Skin of body (tissue), 2 donors: ENCODE data around the gene JAZF1. TPM values are rescaled to one million over a fixed set of nuclear protein-coding genes. Genes with fewer than 3 reads are reported as not detected.
A peak's percentile ranks its signal among the peaks of the same experiment; 100 is the strongest.

Experiments
- DNase-seq: peaks from one replicate; lab custom pipeline; 2025; lab: John Stamatoyannopoulos, UW
- total RNA-seq: library from RNA; depleted of rRNA; stranded (reverse); fragments of >200 nt; gene quantifications from one replicate; pipeline ENCODE4 v1.2.3, GENCODE V29; 2014

JAZF1 gene
- total RNA-seq, 1 donor from 2014 or later: 22.1 TPM

DNA sequence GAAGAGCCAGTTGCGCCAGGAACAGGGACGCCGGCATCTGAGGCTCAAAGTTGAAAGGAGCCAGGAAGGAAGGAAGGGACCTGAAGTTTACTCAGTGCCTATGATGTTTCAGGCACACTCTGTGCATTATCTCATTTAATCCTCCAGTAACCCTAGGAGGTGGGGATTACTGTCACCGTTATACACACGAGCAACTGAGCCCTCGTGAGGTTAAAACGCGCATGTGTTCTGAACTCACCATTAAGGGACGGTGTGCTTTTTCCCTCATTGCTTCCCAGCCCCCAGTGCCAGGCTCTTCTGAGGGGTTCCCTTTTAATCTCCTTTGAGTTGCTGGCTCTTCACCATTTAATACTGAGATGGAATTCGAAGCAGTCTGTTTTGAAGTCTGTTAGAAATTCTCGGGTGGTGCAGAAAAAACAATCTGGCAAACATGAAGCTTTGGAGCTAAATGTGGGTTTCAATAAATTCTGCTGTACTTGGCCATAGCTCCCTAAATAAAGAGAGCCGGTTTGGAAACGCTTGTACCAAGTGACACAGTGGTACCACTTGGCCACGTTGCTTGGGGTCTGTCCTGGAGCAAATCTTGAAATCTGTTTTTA lies 338.4 kb downstream of the JAZF1 start:
- DNase-seq: no peak

DNA sequence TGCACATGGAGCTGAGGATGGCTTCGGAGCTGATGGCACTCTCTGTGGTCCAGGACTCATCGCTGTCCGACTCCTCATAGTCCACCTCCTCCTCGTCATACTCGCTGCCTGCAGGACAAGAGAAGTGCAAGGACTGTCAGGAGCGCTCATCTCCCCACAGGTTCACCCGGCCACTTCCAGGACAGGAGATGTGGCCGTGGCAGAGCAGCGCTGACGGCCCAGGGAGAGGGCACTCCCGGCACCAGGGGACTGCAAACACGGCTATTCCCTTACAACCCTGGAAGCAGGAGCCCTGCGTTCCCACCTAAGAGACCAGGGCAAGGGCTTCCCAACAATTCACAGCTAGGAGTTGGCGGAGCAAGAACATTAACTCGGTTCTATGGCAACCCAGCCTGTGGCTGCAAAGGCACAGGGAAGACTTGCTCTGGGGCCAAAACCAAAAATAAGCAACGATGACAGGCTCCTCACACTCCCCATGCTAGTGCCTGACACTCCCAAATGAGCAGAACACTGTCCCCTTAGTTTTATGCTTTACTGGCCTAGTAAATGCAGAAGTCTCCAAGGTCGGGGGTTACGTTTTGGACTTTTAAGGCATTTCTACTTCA lies 339.7 kb downstream of the JAZF1 start:
- no peak for DNase-seq

DNA sequence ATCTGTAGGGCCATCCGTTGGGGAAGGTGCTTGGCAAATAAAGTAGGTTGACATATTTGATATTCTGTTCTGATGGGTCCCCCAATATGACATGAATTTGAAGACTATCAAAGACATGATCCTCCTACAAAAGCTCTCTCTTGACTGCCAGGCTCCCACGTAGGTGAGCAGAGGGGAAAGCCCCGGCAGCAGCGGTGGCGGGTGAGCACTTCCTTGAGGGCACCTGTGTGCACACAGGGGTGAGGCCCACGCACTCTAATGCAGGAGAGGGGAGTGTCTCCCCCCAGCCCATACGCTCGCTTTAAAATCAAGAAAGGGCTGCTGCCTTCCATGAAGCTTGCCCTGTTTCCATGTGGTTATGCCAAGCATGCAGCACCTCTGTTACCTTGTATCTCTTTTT lies 340.3 kb downstream of the JAZF1 start:
- DNase-seq: no peak

DNA sequence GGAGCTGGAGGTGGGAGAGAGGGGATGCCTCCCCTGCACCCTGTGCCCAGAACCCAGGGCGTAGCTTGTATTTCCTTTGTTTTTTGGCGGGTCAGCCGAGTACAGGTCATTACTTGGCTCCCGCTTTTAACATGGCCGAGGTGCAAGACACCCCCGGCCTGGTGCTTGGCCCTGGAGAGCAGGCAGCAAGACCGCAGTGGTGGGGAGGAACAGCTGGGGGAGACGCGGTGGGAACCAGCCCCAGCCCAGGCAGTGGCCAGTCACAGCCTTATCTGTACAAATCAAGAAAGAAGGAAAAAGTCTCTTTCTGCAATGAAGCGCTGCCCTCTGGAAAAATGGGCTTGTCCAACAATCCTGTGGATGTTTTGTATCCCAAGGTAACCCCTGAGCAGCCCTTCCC lies 341.5 kb downstream of the JAZF1 start:
- no peak for DNase-seq

DNA sequence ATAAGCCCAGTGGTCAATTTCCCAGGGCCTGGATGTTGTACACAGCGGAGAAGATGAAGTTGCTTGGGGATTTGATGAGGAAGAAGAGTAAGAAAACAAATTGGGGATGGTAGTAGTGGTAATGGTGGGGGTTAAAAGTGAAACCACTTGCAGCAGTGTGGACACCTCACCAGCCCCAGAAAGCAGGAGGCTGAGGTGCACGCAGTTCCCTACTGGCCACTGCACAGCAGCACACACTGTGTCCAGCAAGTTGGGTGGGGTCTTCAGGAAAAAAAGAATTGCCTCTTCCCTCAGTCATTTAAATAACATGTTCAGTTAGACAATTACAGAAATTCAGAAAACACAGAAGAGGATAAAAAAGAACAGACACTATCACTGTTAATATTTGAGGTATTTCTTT lies 344.1 kb downstream of the JAZF1 start:
- no peak for DNase-seq

DNA sequence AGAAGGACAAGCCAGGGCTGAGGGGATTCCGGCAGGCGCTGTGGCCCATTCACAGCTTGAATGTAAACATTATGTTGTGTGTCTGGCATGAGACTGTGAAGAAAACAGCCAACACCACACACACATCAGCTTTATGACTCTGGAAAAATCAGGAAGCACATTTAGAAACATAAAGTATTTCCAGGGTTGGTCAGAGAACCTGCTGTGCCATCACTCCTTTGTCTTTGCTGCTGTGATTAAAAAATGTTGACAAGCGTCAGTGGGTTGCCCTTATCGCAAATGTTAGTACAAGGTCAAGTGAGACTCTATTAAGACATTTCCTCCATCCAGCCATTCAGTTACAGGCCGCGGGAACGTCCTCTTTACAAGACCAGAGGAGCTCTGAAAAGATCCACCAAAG lies 345.2 kb downstream of the JAZF1 start:
- no peak for DNase-seq

DNA sequence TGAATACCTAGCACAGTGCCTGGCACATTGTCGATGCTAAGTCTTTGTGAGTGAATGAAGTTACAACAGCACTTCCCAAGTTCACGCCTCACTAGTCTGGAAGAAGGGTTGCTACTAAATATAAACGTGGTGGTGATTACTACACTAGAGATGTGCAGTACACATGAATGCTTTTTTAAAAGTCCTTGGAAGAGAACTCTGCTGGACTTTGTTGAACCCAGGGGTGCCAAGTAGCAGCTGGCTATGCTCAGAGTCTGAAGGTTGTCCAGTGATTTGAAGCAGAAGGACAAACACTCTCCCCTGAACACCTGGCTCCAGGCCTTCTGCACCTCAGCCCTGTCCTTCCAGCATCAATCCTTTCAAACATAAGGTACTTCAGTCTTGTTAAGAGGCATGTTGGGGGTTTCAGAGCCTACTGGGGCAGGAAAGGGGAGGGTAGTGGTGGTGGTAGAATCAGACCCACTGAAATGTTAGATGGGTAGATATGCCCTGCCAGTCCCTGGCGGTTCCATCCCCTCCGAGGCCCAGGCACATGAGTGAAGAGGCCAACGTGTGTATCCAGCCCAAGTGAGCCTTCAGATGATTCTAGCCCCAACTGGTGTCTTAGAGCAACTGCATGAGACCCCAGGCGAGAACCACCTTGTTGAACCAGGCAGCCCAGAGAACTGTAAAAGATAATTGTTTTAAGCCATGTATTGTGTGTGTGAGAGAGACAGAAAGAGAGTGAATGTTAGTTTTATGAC lies 346.2 kb downstream of the JAZF1 start:
- DNase-seq: no peak

DNA sequence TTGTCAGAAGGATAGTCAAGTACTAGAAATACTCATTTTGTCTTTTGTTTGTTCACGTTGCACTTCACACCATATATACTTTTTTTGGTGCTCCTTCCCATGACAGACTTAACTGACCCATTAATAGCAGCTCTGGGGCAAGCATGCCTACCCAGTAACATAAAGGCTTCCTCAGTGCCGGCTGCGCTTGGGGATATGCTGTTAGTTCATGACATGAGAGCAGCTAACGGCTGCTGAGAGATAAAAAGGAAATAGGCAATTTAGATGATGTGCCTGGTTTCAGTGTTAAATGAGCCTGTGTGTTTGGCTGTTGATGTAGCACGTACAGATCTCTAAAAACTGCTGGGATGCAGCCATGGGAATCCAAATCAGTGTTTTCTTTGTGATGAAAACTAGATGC lies 354.2 kb downstream of the JAZF1 start:
- no peak for DNase-seq

DNA sequence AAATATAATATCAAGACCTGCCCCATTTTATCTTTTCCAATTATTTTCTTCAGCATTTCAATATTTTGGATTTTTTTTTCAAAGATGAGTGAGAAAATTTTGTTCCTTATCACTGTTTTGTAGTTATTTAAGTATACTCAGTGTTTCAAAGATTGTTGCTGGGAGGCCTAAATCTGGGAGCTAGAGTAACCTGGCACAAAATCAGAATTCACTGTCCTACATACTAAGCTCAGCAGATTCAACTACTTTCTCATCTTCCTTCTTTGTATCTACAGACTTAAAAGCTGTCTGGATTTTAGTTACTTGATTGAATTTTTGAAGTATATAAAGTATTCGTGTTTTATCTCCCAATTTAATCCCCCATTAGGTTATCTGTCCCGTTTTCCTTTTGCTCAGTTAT lies 354.7 kb downstream of the JAZF1 start:
- DNase-seq: no peak

DNA sequence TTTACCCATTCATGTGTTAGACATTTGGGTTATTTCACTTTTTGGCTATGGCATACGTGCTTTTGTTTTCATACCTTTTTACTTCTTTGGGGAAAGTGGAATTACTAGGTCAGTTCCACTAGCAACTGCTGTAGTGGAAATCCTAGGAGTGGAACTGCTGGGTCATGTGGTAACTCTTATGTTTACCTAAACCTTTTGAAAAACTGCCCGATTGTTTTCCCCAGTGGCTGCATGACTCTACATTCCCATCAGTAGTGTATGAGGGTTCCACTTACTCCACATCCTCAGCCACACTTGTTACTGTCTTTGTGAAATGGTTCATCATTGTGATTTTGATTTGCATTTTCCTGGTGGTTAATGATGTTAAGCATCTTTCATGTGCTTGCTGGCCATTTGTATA lies 358.4 kb downstream of the JAZF1 start:
- no peak for DNase-seq

DNA sequence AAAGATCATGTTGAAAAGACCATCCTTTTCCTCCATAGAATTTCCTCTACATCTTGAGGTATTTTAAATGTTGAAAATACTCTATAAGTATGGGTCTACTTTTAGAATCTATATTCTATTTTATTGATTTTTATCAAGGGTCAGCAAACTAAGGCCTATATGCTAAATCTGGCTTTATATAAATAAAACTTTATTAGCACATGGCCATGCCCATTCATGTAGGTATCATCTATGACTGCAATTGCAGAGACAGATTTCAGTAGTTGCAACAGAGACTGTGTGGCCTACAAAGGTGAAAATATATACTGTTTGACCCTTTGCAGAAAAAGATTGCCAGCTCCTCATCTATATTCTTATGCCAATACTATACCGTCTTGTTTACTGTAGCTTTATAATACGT lies 367.9 kb downstream of the JAZF1 start:
- DNase-seq: no peak

DNA sequence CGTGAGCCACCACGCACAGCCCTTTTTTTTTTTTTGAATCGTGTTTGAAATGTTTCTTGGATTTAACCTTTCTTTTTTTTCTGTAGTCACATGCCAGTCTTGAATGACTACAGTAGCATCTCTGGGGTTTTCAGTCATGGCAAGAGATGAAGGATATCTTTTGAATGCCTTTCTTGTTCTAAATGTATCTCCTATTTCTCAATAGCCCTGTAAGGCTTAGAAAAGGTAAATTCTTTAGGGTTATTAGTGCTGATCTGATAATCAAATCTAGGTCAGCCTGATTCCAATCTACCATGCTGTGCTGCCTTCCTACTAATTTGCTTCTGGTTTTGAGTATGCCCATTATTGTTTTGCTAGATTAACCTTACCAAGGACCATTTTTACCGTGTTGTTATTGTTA lies 370.4 kb downstream of the JAZF1 start:
- DNase-seq: no peak

DNA sequence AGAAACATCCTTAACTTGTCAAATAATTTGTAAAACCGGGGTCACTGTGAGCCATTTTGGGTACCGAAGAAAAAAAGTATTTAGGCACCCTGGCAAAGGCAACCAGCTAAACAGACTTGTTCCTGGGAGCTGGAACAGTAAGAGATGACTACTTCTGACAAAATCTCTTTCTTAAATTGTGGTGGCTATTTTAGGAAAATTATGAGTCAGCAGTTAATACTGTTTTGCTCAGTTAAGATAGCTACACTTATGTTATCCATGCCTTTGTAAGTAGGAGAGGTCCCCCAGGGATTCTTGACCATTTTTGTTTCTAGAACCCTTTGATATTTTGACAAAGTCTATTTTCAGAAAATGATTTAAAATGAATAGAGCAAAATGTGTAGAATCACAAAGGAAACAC lies 372.0 kb downstream of the JAZF1 start:
- DNase-seq: no peak

DNA sequence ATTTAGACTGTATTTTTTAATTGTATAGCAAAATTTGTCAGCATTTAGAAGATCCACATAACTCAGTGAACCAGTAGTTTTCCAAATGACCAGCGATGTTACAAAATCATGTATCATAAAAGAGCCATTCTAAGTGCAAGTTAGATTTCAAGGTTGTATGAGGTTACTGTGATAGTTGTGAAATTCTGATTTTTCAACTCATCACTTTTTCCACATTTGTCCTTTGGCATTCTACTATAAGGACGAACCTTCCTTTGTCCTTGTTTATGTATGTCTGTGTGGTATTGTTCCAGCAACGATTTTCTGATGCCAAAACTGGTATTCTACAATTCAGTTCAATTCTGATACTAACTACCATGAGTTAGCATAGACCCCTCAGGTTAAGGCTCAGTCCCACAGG lies 376.5 kb downstream of the JAZF1 start:
- no peak for DNase-seq

DNA sequence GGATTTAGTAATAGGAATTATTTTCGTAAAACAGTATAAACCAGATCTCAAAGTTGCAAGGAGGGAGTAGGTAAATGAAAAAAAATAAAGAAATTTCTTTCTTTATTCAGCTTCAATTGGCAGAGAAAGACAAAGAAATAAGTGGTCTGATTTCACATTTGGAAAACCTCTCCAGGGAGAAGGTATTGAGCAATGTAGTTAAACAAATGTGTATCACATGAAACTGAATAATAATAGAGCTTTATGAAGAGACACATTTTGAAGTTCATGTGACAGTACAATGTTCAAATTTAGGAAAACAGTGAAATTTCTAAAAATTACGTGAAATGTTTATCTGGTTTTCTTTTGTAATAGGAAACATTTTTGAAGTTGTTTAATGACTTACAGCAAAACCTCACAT lies 377.6 kb downstream of the JAZF1 start:
- DNase-seq: peak; percentile 59

DNA sequence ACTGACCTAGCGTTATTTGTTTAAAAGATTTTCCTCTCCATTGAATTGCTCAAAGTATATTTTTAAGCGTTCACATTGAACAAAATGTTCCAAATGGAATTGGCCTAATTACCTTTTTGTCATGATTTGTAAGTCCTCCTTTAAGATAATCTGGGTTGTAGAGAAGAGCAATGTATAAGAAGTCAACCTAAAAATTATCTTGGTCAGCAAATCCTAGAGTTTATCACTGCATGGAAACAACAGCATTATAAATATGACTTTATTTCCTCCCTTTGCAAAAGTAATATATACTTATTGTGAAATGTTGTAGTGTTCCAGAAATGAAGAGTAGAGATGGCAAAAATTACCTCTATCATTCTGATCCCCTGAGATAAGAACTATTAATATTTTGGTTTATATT lies 381.4 kb downstream of the JAZF1 start:
- DNase-seq: no peak

DNA sequence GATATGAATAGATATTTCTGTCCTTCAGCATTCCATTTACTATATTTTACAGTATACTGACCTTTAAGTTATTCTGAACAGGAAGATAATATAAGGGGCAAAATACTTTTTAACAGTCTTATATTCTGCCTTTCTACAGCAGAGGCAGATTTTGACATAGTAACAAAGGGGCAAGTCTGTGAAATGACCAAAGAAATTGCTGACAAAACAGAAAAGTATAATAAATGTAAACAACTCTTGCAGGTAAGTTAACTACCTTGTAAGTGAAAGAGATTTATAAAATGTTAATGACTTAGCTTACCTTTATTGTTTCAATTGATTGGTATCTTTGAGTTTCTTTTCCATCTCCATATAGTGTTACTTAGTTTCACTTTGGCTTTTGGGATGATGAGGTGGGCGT lies 384.6 kb downstream of the JAZF1 start:
- no peak for DNase-seq

DNA sequence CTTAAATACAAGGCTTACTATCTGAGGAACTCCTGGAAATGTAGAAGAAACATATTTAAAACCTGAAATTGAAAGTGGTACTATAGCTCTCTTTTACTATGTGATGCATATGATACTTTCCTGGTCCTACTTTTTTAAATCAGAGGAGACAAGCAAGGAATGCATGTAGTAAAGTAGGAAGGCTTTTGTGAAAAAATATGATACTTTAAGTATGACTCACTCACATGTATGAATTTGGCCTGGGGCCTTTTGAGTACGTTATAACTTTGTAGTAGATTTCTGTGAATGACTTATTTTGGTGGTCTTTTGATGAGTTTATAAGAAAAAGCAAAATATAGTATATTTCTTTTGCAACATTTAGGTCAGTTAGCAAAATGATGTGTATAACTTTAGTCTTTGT lies 386.8 kb downstream of the JAZF1 start:
- no peak for DNase-seq

DNA sequence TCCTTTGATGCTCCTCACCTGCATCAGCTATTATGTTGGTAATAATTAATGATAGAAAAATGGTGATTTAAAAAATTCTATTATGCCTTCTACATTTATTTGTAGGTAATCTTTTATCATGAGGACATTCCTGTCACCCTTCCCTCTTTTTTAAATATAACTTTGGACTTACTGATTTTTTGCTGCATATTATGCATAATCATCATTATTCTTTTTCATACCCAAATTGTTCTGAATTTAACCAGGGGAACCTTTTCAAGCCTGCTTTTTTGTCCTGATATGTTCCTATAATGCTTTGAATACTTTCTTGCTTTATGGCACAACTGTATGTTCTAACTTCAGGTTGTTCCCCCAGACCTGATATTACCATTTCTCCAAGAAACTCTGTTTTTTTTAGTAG lies 392.2 kb downstream of the JAZF1 start:
- DNase-seq: no peak

DNA sequence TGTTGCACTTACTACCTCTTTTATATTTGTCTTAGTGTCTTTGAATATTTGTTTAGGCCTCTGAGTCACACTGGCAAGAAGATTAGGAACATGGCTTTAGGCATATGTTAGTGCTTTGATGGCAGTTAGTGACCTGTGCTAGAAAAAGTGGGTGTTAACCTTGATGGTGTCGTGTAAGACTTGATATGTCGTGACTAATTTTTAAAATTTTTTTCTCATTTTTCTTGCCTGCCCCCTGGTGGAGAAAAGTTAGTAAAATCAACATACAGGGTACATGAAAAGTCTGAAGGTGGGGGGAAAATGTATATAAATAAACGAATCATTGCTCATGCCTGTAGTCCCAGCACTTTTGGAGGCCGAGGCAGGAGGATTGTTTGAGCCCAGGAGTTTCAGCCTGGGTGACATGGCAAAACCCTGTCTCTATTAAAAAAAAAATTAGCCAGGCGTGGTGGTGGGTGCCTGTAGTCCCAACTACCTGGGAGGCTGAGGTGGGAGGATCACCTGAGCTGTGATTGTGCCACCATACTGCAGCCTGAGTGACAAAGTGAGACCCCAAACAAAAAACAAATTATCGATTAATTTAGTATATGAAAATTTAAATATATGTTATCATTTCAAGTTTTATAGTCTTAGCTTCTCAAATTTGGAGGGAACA lies 396.1 kb downstream of the JAZF1 start:
- no peak for DNase-seq

DNA sequence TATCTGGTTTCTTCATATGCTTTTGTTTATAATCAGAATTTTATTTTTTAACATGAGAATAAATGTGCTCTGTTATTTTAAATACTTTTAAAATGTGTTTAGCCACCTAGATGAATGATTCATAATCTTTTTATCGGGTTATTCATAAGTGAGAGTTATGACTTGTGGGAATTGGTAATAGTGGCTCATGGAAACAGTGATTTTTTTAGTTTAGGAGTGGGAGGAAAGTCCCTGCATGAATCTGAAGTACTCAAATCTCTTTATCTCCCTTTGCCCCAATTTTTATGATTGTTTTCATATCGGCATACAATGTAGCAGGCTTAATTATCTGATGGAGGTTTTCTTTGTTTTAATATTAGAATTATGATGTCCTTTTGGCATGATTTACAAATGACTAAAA lies 397.7 kb downstream of the JAZF1 start:
- DNase-seq: no peak

DNA sequence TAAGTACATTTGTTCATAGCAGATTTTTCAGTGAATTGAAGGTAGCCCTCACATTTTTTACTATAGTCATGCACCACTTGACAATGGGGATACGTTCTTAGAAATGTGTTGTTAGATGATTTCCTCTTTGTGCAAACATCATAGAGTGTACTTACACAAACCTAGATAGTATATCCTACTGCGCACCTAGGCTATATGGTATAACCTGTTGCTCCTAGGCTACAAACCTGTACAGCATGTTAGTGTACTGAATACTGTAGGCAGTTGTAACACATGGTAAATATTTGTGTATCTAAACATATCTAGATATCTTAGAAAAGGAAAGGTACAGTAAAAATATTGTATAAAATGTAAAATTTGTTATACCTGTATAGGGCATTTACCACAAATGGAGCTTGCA lies 399.4 kb downstream of the JAZF1 start:
- no peak for DNase-seq
